ENCODE data around the gene ASTN1.

DNA sequence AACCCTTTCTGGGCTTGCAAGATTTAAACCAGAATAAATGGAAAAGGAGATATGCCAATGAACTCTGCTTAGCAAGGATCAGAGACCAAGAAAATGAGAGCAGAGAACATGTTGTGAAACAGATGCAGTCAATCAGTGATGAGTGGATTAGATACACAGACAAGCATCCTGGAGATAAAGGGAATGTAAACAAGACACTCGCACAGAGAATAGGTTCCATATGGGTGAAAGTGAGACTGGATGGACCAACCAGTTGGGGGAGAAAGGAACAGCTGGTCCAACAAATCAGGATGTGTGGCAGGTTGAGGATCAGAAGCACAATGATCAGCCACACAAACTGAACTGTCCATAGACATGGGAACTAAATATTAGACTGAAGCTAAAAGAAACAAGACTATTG is 338.2 kb downstream of the ASTN1 start:
- TF ChIP-seq, protein P1, sequence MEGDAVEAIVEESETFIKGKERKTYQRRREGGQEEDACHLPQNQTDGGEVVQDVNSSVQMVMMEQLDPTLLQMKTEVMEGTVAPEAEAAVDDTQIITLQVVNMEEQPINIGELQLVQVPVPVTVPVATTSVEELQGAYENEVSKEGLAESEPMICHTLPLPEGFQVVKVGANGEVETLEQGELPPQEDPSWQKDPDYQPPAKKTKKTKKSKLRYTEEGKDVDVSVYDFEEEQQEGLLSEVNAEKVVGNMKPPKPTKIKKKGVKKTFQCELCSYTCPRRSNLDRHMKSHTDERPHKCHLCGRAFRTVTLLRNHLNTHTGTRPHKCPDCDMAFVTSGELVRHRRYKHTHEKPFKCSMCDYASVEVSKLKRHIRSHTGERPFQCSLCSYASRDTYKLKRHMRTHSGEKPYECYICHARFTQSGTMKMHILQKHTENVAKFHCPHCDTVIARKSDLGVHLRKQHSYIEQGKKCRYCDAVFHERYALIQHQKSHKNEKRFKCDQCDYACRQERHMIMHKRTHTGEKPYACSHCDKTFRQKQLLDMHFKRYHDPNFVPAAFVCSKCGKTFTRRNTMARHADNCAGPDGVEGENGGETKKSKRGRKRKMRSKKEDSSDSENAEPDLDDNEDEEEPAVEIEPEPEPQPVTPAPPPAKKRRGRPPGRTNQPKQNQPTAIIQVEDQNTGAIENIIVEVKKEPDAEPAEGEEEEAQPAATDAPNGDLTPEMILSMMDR (conservative IDR thresholded peaks at IDR 0.05) = no peak
- TF ChIP-seq EZH2 (IDR thresholded peaks at IDR 0.05; ENCODE audit: low read depth) = no peak
